Stimulated activated CD4-positive, alpha-beta T cell treated with anti-CD3 and anti-CD28 coated beads, Interleukin-12 subunit alpha, Interleukin-12 subunit beta, amount 100 ng/mL, for 24 hours (primary cell): ENCODE results near the gene CYREN.
"Not testable (repeated sequence)": the region's sequence is repeated elsewhere in the genome, so short reads cannot be mapped to it uniquely, and the experiment has no call there.

Experiments
- DNase-seq, 2 experiments: peaks; one replicate each; pipeline ENCODE4 v3.0.0-alpha.2; 2020; ENCODE audit warnings: low read depth in 2 of 2

CYREN gene

GRCh38 chr7:135177028-135177696 lies 6.7 kb upstream of the CYREN start:
- no peak for DNase-seq

- no peak for DNase-seq
Measured at GRCh38 chr7:135175931-135176330, 5.4 kb upstream of the CYREN start.

- DNase-seq = no peak
Measured at GRCh38 chr7:135174941-135175340, 4.4 kb upstream of the CYREN start.

GRCh38 chr7:135173916-135174315 lies 3.4 kb upstream of the CYREN start:
- not testable (repeated sequence) for DNase-seq

- not testable (repeated sequence) for DNase-seq
Measured at GRCh38 chr7:135171581-135172291, 1.2 kb upstream of the CYREN start.

- DNase-seq = not testable (repeated sequence)
Measured at GRCh38 chr7:135170998-135171481, 533 bp upstream of the CYREN start.

GRCh38 chr7:135169964-135170273 lies 588 bp downstream of the CYREN start:
- DNase-seq = no peak

GRCh38 chr7:135169141-135169963 lies 1.2 kb downstream of the CYREN start:
- peak in 1 of 2 experiments; percentile 53 for DNase-seq

GRCh38 chr7:135168489-135169140 lies 1.9 kb downstream of the CYREN start:
- no peak for DNase-seq

GRCh38 chr7:135168001-135168400 lies 2.5 kb downstream of the CYREN start:
- no peak for DNase-seq

- no peak for DNase-seq
Measured at GRCh38 chr7:135167365-135167917, 3.1 kb downstream of the CYREN start.

- DNase-seq = no peak
Measured at GRCh38 chr7:135166338-135166990, 4.0 kb downstream of the CYREN start.

GRCh38 chr7:135165862-135166261 lies 4.6 kb downstream of the CYREN start:
- DNase-seq = no peak

GRCh38 chr7:135164357-135165061 lies 6.0 kb downstream of the CYREN start:
- DNase-seq = no peak

GRCh38 chr7:135162382-135163001 lies 8.0 kb downstream of the CYREN start:
- no peak for DNase-seq

- DNase-seq = no peak
Measured at GRCh38 chr7:135161669-135162068, 8.8 kb downstream of the CYREN start.

GRCh38 chr7:135160858-135161653 lies 9.5 kb downstream of the CYREN start:
- no peak for DNase-seq

GRCh38 chr7:135160098-135160857 lies 10.2 kb downstream of the CYREN start:
- DNase-seq = no peak
